HG03196 (cell line): Measurements from ENCODE around the gene HOXB1.
A peak's percentile ranks its signal among the peaks of the same experiment; 100 is the strongest.

Experiments used
- ATAC-seq: cut with Tn5 transposase; IDR thresholded peaks from one replicate; pipeline ENCODE4 v1.9.1; 2021; ENCODE audit not compliant: unreplicated experiment

Gene HOXB1

DNA sequence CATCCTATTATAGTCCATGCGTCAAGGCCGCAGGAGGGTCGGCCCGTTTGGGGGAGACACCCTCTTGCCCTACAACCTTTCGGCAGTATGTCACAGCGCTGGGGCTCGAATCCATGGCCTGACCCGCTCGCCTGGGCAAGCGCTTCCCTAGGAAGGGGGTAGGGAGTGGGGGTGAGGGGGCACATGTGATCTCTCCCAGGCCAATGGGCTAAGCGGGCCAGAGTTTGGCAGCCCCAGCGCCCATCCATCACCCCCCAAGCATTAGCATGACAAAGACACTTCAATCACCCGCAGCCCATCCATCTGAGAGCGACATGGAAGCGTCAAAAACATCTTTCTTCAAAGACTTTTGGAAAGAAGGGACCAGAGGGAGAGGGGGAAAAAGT is at the start of gene HOXB1:
Gene HOXB1, minus strand, starts transcription at position 125 of the 386 bp plus-strand sequence. Its CDS starts 107 bp downstream, at position 18.
- ATAC-seq, result no peak

DNA sequence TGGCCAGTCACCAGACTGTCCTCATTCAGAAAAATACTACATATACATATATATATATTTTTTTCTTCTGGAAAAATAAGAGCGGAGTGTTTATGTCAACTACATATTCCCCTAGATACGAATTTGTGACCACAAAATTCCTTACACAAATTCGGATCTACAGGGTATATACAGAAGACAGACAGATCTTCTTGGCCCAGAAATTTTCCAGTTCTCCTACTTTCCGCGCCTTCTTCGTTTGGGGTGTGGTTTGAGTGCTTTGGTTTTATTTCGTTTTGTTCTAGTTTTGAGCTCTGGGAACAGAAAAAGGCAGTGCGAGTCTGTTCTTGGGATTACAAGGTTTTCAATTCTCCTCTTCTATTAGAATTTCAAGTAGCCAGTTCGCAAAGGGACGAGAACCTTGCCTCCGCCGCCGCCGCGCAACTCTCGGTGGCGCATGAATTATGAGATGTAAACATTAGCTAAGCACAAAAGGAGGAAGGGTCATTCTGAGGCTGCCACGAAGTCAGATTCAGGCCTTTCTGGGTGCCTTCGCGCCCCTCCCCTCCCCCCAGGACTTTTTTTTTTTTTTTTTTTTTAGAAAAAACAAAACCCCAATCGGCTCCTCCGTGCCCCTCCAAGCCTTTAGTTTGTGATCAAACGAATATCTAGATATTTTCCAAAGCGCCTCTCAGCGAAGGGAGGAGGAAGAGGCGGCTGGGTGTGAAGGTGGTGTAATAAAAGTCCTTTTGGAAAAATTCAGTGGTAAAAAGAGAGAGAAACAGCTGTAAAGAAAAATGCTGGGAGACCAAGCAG is 49.1 kb upstream of the HOXB1 start:
- ATAC-seq, result no peak

DNA sequence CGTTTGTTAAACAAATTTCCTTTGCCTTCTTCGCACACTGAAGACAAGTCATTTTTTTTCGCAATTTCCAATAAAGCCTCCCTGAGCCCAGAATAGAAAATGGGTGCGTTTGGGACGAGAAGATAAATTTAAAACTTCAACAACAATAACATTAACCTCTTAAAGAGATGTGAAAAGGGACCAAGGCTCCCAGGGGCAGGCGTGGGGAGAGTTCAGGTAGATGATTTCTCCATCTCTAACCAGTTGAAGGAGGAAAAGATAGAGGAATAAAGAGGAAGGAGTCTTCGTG is 48.6 kb upstream of the HOXB1 start:
- no peak for ATAC-seq

DNA sequence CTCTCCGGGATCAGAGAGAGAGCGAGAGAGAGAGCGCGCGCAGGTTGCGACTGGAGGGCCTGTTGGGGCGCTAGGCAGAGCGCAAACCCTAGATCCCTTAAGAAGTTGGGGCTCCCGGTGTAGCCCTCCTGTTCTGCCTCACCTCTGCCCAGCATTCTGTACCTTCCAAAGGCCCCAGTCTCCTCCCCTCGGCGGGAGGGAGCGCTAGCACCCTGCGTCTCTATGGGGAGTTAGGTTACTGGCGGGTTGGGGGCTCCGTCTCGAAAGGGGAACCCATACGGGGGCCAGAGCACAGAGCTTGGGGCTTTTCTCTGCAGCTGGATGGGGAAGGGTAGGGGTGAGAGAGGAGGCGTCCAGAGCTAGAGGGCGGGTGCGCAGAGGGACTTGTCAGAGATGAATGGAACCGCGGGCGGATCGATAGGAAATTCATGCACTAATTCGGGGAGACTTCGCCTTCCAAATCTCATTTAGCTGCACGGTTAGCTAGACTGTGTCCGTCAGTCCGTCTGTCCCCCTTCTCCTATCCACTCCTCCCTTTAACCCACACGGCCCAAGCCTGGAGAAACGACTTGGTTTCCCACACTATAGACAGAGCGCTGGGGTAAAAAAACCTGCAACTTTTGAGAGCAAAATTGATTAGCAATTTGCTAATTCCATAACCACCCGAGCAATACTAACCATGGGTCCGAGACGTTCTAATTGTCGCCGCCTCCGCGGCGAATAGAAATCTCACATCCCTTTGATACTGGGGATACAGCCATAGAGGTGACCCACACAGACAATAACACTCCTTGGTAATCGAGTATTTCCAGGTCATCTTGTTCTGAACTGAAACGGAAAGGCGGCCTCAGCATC is 48.0 kb upstream of the HOXB1 start:
- ATAC-seq, result peak; percentile 17

DNA sequence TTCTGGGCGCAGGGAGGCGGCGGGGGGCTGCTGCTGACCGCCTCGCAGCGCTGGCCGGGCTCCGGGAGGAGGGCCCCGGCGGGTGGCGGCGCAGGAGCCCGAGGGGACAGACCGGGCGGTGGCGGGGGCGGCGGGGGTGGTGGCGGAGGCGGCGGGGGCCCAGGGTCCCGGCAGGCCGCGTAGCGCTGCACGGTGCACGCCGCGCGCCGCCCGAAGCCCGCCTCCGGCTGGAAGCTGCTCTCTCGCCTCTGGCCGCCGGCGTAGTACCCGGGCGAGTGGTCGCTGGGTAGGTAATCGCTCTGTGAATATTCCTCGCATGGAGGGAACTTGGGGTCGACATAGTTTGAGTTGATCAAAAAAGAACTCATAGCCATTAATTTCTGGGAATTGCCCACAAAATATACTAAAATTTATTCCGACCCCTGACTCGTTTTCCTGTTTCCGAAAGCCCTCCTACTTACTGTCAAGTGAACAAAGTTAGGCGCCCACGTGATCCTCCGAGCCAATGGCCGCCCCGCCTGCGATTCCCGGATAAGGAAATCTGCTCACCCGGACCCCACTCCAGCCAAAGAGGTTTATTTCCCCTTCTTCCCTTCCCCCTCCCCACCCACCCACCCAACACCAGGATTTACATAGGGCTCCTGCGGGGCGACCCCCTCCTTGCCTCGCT is 47.3 kb upstream of the HOXB1 start, which contains the start of gene HOXB4:
Gene HOXB4, minus strand, starts transcription at position 405 of the 670 bp plus-strand sequence. Its CDS starts 31 bp downstream, at position 374.
- peak; percentile 55 for ATAC-seq

DNA sequence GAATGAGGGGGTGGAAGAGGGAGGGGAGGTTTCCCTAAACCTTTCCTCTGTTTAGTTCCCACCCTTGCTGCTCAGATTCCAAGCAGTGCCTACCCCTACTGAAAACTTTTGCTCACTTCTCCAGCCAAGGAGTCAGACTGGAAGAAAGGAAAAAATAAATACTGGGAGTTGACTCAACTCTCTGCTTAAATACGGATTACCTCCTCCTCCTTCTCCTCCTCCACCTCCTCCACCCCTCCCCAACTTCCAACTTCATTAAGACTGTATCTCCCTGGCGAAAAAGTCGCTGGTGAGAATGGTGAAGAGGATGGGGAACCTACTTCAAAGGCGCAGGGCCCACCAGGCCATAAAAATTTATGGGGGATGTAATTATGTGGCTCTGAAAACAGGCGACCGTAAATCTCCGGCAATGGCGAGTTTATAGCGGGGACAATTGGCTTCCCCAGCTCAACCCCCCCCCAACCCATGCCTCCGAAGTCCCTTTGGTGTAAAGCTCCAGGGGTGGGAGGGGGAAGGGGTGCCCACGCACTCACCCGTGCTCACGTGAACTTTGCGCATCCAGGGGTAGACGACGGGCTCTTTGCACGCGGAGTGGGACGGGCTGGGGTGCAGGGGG is 46.6 kb upstream of the HOXB1 start:
- no peak for ATAC-seq

DNA sequence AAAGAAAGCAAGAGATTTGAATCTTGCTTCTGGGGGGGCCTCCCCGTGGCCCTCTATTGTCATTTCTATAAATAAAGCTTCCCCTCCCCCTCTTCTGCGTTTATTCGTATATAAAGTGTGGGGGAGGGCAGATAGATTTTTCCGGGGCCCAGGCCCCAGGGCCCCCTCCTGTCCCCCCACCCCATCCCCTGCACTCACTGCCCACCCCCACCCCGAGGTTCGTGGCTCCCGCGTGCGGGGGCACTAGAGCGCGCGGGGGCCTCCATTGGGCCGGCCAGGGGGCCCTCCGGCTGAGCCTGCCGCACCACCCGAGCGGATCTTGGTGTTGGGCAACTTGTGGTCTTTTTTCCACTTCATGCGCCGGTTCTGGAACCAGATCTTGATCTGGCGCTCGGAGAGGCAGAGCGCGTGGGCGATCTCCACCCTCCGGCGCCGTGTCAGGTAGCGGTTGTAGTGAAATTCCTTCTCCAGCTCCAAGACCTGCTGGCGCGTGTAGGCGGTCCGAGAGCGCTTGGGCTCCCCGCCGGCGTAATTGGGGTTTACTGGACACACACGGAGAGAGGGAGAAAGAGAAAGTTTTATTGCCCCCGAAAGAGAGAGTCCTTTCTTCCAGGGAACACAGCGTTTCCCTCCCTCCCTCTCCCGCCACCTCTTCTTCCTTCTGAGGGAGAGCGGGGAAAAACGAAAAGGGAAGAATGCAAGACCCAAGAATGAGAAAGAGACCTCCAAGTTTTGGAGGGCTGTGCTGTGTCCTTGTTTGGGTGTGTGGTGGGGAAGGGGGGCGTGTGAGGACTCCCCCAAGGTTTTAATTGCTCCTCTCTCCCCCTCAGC is 45.9 kb upstream of the HOXB1 start:
- no peak for ATAC-seq

DNA sequence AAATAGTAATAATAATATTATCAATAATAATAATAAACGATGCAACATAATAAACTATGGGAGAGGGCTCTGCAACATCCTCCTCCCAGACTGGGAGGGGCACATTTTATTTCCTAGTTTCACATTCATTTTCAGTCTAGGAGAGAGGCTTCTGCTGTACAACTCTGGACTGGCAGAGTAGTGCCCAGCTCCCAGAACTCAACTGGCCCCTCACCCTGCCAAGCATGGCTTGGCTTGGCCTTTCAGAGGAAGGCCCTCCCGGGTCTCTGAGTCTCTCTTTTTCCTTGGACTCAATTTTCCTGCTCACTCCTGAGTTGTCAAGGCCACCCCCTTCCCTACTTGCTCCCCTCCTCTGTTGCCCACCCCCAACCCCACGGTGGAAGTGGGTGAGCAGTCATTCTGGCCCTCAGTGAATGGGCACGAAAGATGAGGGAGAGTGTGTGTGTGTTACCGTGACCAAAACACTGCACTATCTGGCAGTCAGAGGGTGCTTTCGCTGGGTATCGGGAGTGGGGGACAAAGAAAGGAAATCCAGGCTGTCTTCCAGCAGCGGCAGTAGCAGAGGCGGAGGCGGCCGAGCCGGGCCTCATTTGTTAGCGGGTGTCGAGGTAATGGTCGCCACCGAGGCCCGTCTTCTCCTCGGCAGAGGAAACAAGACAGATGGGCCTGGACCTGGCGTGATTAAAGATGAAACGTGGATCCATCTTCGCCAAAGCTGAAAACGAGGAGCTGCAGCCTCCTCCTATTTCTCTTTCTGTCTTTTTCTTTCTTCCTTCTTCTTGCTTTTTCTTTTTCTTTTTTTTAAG is 45.1 kb upstream of the HOXB1 start:
- ATAC-seq, result no peak

DNA sequence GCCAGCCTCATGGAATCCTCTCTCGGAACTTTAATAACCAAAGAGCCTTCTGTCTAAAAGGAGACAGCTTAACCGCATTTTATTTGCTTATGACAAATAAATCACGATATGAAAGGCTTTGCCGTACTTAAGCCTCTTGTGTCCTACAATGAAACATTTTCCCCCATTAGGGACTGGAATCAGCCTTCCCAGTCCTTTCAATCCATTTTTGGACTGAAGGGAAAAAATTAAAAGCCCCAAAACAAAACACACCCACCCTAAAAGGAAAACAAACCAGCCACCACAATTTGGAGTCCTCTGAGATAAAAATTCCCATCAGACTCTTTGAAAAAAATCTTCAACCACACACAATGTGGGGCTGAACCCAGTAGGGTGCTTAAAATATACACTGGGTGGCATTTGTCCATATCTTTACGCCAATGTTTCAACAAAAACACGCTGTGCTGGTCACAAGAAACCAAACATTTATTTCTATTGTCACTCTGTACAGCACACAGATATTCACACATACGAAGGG is 44.3 kb upstream of the HOXB1 start:
- ATAC-seq, result no peak

DNA sequence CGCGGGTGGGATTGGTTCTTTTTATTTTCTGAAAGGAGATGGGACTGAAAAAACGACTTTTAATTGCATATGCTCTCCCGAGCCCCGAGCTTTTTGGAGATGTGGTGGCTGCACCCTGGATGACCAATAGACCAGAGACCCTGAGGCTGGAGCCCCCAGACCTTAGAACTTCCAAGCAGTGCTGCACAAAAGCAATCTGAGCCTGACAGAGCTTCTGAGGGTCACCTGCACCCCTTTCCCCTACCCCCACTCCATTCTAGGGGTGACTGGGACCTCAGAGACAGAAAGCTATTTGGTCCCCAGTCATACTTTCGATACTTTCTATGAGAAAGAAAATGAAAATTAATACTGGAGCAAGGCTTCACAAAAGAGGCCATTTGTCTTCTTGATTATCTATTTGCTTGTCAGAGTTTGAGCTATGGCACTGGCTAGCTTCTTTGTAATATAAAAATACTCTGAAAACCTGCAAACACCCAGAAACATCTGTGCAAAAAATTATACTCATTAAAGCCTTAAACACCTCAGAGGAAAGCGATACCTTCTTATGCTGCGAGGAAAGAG is 43.8 kb upstream of the HOXB1 start:
- no peak for ATAC-seq

DNA sequence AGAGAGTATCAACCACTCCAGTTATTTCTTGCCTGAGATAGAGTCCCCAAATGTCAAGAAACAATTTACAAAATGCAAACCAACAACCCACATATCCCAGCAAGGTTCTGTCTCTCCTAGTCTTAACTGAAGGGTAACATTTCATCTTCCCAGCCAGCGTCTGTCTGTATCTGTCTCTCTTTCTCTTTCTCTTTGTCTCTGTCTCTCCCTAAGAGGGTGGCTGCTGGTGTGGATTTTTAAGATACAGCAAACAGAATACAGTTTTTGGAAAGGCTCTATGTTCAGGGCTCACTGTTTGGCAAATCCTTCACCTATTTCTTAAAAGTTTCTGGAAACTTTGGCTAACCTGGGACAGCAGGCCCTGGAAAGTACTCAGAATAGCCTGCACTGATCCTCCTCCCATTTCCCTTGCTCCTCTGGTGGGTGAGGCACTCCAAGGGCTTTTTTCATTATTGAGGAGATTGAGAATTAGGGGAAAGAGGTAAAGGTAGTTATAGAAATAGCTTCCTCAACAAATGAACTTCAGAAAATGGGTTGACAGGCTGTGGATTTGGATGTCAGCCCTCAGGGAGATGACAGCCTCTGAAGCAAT is 41.1 kb upstream of the HOXB1 start:
- ATAC-seq, result no peak

DNA sequence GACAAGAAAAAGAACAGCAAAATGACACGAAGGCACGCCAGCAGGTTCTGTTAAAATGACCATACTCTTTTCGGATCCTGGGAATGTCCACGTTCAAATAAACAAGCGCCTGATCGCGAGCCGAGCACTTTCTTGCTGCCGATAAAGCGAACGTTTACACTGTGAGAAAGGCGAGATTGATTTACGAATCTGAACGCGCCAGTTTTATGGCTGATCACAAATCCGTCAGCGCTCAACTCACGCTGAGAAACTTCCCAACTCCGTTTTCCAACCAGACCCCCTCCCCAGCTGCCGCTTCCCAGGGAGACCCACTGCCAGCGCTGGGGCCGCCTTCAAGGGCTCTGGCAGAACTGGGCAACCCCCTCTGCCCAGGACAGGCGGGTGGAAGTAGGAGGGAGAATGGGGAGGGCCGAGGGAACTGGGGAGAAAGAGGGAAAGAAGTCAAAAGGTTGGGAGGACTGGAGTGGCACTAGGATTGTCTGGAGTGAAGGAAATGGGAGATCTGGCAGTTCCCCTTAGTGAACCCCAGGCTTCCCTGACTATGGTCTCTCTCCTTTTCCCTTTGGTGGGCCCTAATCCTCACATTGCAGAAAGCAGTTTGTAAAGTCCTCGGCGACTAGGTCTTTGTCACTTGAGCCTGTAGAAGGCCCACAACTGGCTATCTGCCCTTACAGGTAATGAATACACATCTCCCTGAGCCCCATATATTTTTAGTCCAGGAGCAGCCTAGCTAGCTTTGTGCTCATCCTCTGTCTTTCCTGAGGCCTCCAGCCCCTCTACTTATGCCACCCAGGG is 40.4 kb upstream of the HOXB1 start:
- no peak for ATAC-seq

DNA sequence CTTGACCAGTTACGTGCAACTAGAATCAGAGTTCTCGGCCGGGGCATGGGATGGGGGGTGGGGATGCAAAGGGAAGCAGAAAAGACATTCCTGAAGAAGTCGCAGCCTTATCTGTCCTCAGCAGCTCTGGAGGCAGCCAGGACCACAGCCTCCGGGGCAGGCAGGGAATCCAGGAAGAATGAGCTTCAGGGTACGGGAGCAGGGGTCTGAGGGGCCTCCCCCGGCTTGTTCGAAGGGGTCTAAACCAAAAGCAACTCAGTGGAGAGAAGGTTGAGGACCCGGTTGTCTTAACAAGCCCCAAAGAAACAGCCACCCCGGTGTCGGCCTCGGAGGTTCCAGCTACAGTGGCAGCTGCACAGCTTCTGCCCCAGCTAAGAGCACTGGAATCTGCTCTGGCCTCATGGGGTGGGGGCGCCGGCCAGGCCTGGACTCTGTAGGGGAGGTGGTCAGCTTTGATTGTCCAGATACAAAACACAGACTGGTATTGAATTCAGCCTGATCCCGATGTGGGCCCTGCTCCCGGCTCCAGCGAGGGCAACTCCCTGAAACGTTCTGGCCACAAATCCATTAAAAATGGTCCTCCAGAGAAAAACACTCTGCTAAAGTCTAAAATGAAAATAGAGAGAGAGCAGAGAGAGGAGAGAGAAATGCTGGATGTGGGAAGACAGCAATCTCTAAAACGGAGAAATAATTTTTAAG is 39.7 kb upstream of the HOXB1 start:
- no peak for ATAC-seq

DNA sequence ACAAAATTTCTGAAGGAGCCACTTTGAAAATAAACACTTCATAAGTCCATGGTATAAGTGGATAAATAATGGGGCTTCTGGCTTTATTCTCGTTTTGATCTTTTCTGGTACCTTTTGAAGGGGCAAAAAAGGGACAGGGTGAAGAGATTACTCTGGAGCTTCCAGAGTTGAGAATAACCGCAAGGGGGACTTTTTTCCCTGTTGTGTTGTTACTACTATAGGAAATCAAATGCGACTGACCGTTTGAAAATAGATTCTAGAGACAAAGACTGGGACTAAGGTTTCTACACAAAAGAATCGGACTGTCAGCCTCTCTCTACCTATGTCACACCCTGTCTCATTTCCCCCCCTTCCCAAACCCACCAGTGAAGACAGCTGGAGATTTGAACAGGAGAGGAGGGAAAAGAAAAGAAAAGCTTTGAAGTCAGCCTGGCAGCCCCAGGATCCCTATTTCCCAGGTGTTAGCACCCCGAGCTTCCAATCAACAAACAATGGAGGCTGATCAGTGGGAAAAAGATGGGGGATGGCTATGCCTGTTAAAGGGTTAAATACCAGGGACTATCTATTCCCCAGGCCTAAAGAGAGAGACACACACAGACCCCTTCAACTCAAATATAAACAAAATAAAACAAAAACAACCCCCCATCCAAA is 39.0 kb upstream of the HOXB1 start:
- ATAC-seq, result no peak

DNA sequence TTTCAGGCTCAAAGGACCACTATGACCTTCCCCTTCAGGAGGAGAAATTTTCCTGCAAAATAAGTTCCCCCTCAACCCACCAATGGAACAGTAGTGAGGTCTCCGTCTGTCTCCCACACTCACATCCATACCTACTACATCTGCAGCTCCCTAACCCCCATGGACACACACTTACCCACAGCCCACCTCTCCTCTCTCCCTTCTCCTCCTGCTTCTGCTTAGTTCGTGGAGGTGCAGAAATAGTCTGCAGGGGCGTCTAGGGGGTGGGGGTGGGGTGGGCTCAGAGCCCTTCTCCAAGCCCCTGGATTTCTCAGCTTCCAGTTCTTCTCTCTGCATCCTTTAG is 38.4 kb upstream of the HOXB1 start:
- no peak for ATAC-seq

DNA sequence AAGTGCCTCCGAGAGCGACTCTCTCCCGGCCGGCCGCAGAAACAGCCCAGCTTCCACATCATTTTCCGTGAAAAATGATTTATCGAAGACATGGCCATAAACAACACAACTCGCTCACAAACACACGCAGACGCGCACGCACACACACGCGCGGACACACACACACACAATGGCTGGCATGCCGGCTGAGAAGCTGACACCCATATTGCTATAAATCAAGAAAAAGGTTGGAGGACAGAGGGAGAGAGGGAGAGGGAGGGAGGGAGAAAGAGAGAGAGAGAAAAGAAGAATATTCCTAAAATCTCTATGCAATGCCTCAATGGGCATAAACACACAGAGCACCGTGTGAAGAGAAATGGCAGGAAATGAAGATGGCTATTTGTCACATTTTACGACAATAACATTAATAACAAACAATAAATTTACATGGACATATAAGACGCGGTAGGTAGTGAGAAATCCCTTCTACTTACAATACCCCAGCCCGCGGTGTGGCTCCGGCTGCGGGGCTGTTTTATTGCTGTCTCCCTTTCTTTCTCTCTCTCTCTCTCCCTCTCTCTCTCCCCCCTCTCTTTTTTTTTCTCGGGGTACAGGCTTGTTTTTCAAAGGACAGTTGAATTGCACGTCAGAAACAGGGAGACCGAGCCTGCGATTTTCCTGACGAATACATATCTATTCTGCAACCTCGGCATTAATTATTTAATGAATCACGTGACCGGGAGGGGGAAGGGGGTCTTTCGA is 37.9 kb upstream of the HOXB1 start:
- ATAC-seq, result no peak
